DMS114 treated with DMSO at 0.1 percent for 48 hours (cell line): ENCODE results near the gene TCAP.
"Not testable (repeated sequence)": the region's sequence is repeated elsewhere in the genome, so short reads cannot be mapped to it uniquely, and the experiment has no call there.

Experiments used
- DNase-seq: peaks from one replicate; lab custom pipeline; 2025; ENCODE audit not compliant: unreplicated experiment; lab: John Stamatoyannopoulos, UW

TCAP gene

GRCh38 chr17:39678340-39679116 lies 13.4 kb downstream of the TCAP start:
- no peak for DNase-seq

- no peak for DNase-seq
Measured at GRCh38 chr17:39679521-39680192, 14.5 kb downstream of the TCAP start.

DNA sequence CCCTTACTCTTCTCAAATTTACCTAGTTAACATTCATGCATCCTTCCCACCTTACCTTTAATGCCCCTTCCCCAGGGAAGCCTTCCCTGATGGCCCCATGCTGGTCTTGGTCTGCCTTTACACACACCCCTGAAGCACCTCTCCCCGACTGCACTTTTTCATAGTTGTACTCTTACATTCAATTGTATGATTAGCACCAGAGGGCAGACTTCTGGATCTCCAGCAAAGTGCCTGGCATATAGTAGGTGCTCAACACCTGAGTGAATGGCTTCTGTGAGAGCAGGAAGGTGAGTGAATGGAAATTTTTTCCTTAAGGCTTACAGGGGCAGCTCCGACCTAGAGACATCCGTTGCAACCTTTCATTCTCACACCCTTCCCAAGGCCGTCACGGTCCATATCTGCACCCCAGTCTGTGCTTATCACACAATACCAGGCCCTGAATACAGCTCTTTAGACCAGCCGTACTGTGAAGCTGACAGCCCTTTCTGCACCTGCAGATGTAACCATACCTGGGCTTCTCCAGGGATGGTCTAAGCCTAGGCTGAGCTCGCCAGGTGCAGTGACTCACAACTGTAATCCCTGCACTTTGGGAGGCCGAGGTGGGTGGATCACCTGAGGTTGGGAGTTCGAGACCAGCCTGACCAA lies 18.3 kb downstream of the TCAP start:
- DNase-seq: no peak

- DNase-seq: no peak
Measured at GRCh38 chr17:39684369-39685192, 19.4 kb downstream of the TCAP start.

DNA sequence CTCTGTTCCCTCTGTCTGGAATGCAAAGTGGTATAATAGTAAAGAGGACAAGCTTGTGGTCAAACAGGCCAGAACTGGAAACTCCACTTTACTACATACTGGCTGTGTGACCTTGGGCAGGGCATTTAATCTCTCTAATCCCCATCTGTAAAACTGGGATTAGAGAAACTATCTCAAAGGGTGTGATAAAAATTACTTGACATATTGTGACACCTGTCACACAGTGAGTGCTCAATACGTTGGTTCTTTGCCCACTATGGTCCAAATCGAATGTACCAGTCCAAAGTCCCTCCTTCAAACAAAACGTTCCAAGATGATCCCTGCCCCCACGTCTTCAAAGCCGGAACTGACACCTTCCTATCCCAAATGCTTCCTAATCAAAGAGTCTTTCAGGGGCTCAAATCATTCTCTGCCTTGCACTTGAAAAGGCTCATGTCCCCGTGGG lies 22.0 kb downstream of the TCAP start:
- DNase-seq: no peak

- DNase-seq: peak; percentile 88
Measured at GRCh38 chr17:39687546-39688474, 22.7 kb downstream of the TCAP start, which contains the start of gene PGAP3. PGAP3 (minus strand) TSS chr17:39688057; CDS start chr17:39688014, 43 bp downstream.

DNA sequence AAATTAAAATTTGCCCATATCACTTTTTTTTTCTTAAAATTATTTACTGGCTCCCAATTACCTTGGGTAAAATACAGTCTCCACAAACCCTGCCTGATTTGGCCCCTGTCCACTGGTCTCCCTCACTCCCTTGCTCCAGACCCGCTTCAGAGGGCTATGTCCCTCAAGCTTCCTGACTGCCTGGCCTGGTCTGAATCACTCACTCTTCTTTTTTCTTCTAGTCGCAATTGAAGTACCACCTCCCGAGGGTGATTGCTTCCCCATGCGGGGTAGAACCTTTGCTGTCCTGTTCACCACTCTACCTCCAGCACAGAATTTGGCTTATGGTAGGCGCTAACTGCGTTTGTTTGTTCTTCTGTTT lies 23.3 kb downstream of the TCAP start:
- no peak for DNase-seq

- no peak for DNase-seq
Measured at GRCh38 chr17:39688945-39689344, 23.8 kb downstream of the TCAP start.

DNA sequence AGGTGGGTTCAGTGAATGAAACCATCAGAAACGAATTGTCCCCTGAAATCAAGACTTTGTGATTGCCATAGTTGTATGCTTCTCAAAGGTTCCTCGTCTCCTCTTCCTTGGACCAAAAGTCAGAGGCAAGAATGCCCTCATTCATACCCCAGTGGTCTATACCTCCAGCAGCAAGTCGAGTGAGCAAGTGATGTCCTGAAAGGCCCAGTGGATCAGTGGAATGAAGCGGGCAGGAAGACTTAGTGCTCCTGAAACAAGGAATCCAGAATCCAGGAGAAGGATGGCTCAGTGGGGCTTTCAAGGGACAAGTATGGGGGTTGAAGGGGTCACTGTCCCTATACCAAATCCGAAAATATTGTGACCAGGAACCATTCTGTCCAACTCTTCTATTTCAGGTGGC lies 29.4 kb downstream of the TCAP start:
- DNase-seq: no peak

GRCh38 chr17:39695089-39695474 lies 29.9 kb downstream of the TCAP start:
- DNase-seq: no peak

DNA sequence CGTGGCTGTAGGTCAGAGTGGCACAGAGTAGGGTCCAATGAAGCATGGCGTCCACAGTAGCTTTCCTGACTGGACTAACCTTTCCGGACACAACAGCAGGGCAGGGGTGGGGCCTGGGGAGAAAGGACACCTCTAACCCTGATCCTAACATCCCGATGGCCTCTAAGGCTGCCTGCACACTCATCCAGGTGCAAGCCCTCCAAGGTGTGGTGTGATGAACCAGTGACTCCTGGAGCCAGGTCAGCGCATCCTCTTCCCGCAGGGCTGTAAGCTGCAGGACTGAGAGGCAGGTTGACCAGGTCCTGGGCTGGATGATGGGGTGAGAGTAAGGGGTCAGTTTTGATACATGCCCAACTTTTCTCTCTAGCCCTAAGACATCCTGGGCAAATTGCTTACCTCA lies 31.6 kb downstream of the TCAP start:
- no peak for DNase-seq

DNA sequence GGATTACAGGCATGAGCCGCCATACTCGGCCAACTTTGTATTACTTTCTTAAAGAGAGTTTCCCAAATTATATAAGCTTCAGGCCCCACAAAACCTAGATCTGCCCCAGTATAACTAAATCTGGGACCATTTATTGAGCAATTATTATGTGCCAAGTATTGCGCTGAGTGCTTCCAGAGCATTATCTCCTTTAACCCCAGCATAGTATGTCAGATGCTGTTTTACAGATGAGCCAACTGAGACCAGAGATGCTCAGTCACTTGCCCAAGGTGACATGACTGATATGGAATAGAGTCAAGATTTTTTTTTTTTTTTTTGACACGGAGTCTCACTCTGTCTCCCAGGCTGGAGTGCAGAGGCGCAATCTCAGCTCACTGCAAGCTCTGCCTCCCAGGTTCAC lies 32.8 kb downstream of the TCAP start:
- no peak for DNase-seq

DNA sequence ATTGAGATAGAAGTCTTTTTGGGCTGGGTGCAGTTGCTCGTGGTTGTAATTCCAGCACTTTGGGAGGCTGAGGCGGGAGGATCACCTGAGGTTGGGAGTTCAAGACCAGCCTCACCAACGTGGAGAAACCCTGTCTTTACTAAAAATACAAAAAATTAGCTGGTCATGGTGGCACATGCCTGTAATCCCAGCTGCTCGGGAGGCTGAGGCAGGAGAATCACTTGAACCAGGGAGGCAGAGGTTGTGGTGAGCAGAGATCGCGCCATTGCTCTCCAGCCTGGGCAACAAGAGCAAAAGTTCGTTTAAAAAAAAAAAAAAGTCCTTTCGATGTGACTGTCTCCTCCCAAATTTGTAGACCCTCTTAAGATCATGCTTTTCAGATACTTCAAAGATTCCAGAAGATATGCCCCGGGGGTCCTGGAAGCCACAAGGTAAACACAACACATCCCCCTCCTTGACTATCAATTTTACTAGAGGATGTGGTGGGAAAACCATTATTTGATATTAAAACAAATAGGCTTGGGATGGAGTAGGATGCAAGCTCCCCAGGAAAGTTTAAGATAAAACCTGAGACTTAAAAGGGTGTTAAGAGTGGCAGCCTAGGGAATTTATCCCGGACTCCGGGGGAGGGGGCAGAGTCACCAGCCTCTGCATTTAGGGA lies 34.1 kb downstream of the TCAP start:
- DNase-seq: not testable (repeated sequence)

GRCh38 chr17:39699818-39700147 lies 34.6 kb downstream of the TCAP start, which contains the start of gene ERBB2:
ERBB2 (plus strand) TSS chr17:39700064; CDS start chr17:39700239, 175 bp downstream.
- DNase-seq: peak; percentile 59

DNA sequence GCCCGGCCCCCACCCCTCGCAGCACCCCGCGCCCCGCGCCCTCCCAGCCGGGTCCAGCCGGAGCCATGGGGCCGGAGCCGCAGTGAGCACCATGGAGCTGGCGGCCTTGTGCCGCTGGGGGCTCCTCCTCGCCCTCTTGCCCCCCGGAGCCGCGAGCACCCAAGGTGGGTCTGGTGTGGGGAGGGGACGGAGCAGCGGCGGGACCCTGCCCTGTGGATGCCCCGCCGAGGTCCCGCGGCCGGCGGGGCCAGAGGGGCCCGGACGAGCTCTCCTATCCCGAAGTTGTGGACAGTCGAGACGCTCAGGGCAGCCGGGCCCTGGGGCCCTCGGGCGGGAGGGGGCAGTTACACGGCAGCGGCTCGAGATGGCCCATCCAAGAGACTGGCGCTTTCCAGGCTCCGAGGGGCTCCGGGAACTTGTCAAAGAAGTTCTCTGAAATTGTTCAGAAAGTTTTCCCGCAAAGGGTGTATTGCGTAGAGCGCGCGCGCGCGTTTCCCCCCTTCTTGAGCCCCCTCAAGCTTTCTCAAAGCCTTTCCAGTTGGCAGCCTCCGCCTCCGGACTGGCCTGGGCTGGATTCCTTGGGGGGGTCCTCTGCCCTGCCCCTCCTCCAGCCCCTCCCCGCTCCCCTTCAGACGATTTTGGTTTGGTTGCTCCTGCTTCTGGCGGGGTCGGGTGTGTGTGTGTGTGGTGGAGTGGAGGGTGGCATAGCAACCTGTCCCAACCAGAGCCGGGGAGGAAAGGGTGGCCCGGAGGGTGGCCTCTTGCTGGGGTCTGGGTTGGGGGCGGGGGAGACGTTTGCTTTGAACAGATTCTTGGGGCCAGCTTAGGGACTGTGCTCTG lies 35.2 kb downstream of the TCAP start:
- DNase-seq: no peak

DNA sequence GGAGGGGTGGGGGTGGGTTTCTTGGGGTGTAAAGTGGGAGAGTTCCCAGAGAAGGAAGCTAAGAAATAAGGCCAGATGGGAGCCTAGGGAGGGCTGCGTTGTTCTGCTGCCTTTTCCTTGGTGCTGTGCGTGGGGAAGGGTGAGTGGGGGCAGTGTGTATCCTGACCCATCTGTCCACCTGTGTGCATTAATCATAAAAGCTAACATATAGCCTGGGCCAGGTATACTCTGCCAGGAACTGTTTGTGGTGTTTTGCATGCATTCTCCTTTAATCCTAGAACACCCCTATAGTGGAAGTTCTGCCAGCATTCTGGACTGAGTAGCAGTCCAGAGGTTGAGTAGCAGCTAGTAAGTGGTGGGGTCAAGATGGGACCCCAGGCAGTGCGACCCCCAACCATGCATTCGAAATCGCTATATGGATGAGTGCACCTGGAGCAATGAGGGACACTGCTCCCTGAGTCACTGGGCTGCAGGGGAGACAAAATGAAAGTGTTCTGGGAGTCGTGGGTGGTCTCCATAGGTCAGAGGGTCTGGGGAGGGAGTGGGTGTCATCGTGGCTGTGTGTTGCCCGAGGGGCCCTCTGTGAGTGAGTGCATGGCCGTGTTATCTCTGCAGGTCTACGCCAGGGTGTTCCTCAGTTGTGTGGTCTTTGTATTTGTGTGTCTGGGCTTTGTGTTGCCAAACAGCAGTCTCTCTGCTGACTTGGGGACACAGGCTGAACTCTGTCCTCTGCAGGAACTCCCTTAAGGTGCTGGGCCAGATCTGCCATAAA lies 36.0 kb downstream of the TCAP start:
- no peak for DNase-seq

GRCh38 chr17:39701784-39702422 lies 36.8 kb downstream of the TCAP start:
- no peak for DNase-seq
